GM12891 (cell line): ENCODE measurements around the gene TBX3.

ENCODE experiments used
- PAX5 ChIP-seq: IDR thresholded peaks from 2 replicates; pipeline ENCODE4 v1.6.1; 2011; ENCODE audit warnings: low read length, moderate library complexity, mild to moderate bottlenecking; ENCODE audit not compliant: insufficient read depth, severe bottlenecking
- POLR2A ChIP-seq: IDR thresholded peaks from 2 replicates; pipeline ENCODE4 v1.6.1; 2011; ENCODE audit warnings: low read depth, low read length, control low read depth
- POLR2AphosphoS5 ChIP-seq: IDR thresholded peaks from 2 replicates; pipeline ENCODE4 v1.6.1; 2011; ENCODE audit warnings: low read depth, low read length, control low read depth
- SPI1 ChIP-seq: IDR thresholded peaks from 2 replicates; pipeline ENCODE4 v1.6.1; 2011; ENCODE audit warnings: low read depth, low read length, control low read depth
- TAF1 ChIP-seq: IDR thresholded peaks from 2 replicates; pipeline ENCODE4 v1.6.1; 2011; ENCODE audit warnings: low read depth, low read length, control low read depth

GRCh38 chr12:114682785-114683708 lies 928 bp downstream of the TBX3 start:
- TF ChIP-seq POLR2AphosphoS5 = no peak
- no peak for TF ChIP-seq TAF1
- TF ChIP-seq SPI1 = no peak
- no peak for TF ChIP-seq POLR2A
- no peak for TF ChIP-seq PAX5
